Measurements from ENCODE around the gene GLS2.

GLS2 gene

DNA sequence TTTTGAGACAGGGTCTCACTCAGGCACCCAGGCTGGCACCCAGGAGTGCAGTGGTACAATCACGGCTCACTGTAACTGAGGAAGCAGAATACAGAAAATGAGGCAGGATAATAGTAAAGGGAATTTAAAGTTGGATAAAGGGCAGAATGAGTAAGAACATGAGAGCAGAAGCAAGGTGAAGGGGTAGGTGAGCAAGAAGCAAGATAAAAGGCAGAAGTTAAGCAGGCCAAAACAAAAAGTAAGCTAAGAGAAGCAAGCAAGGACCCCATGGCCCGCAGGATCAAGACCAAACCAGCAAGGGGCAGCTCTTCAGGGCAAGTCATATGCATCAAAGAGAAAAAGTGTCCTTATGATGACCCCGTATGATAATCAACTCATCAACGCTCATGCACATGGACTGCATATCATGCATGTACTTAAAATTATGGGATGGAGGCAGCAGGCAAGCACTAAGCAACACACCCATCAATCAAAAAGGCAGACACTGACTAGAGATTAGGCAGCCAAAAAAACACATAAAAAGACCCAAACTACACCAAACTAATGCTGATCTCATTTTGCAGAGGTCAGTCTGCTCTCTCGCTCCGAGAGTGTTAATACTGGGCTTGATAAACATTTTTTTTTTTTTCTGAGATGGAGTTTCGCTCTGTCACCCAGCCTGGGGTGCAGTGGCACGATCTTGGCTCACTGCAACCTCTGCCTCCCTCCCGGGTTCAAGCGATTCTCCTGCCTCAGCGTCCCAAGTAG lies 50.4 kb downstream of the GLS2 start:
- DNase-seq, result no peak

DNA sequence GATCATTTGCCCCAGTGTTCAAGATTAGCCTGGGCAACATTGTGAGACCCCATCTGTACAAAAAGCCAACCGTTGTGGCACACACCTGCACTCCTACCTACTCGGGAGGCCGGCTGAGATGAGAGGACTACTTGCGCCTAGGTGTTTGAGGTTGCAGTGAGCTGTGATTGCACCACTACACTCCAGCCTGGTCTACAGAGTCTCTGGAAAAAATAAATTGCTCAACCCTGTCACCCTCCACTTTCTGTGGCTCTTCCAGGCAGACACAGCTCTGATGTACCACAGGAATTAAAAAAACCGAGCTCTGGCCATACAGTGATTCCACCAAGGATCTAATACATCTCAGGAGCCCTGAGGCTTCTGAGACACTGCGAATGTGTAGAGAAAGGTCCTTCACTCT lies 53.1 kb downstream of the GLS2 start:
- no peak for DNase-seq

DNA sequence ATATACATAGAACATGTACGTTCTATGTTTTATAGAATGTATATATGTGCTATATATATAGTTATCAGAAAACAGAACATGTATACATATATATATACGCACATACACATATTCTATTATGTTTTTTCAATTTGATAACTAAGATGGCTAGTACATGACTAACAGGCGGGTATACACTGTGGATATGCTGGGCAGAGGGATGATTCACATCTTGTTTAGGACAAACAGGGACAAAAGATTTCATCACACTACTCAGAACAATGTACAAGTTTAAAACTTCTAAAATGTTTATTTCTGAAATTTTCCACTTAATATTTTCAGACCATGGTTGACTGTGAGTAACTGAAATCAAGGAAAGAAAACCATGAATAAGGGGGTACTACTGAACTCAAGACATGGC lies 56.1 kb downstream of the GLS2 start:
- DNase-seq, result no peak

DNA sequence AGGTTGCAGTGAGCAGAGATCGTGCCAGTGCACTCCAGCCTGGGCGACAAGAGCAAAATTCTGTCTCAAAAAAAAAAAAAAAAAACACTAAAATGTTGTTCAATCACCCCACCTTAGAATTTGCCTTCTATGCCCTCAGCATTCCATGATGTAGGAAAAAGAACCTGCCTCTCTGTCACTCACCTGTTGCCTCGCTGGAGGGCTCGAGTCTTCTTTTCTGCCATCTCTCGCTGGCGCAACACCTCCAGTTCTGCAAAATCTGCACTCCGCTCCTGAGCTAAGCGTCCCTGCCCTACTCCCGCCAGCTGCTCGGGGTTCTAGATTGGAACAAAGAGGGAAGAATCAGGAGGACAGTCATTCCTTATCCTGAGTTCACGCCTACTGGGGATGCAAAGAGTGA lies 56.7 kb downstream of the GLS2 start:
- no peak for DNase-seq

DNA sequence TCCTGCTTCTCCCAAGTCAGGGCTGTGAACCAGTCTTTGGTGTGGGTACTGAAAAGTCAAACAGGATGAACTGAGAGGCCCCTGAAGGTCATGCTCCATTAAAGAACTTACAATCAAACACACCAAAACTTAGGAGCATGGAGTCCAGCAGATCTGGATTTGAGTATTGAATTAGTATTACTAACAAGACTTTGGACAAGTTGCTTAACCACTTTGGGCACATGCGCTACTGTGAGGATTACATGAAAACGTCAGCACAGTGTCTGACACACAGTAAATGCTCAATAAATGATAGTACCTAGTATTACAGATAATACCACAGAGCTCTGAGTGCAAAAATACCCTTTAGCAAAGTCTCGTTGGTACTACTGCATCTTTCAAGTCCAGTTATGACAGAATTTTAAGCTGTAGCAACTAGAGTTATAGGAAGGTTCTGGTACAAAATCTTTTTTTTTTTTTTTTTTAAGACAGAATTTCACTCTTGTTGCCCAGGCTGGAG lies 62.0 kb downstream of the GLS2 start:
- DNase-seq, result no peak

DNA sequence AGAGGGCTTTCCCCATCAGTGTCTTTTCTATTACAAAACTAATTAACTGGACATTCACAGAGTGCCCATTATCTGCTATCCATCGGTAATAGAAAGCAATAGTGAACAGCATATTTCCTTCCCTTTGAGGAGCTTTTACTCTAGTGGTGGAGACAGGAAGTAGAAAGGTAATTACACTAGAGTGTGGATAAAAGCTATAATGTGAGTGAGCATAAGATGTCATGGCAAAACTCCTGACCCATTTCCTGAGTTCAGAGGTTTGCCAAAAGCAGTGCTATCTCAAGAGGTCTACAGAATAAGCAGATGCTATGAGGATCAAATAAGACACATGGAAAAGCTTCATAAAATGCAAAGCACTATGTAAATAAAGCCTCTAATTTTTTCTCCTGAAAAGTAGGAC lies 62.8 kb downstream of the GLS2 start:
- DNase-seq, result no peak

Data from right hindlimb (tissue), 1 donor.